H4 (cell line): ENCODE data around the gene CREG1. TPM values are rescaled to one million over a fixed set of nuclear protein-coding genes. Genes with fewer than 3 reads are reported as not detected.

Source experiments
- DNase-seq: peaks from one replicate; pipeline ENCODE4 v3.0.0-alpha.2; 2015; ENCODE audit warnings: low spot score
- total RNA-seq: library from RNA; depleted of rRNA; stranded (reverse); fragments of >200 nt; shearing (Covaris generic); gene quantifications from 2 replicates; pipeline ENCODE4 v1.2.3, GENCODE V29; 2014; rRNA removed

CREG1 gene
- total RNA-seq, 1 experiment from 2014 or later: 160 TPM

DNA sequence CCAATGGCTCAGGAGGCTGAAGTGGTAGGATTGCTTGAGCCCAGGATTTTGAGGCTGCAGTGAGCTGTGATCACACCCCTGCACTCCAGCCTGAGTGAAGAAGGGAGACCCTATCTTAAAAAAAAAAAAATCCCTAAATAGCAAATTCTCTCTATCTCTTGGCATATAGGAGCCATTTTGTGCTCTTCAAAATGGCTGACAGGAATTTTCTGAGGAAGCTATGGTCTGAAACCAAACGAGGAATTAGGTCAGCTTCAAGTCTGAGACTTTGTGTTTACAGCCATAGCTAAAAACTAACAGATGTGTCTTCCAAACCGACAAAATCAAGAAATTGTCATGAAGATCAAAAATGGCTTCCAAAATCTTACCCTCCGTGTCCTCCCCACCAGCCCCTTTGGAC, 45.8 kb downstream of the CREG1 start:
- no peak for DNase-seq

GRCh38 chr1:167504467-167504827, 49.1 kb downstream of the CREG1 start:
- DNase-seq: no peak

GRCh38 chr1:167503626-167504466, 49.7 kb downstream of the CREG1 start:
- DNase-seq: no peak

- no peak for DNase-seq
These were observed 50.7 kb downstream of the CREG1 start for GRCh38 chr1:167502719-167503462.

- DNase-seq: no peak
These were observed 51.4 kb downstream of the CREG1 start for GRCh38 chr1:167502192-167502551.

GRCh38 chr1:167501515-167502191, 51.9 kb downstream of the CREG1 start:
- no peak for DNase-seq

DNA sequence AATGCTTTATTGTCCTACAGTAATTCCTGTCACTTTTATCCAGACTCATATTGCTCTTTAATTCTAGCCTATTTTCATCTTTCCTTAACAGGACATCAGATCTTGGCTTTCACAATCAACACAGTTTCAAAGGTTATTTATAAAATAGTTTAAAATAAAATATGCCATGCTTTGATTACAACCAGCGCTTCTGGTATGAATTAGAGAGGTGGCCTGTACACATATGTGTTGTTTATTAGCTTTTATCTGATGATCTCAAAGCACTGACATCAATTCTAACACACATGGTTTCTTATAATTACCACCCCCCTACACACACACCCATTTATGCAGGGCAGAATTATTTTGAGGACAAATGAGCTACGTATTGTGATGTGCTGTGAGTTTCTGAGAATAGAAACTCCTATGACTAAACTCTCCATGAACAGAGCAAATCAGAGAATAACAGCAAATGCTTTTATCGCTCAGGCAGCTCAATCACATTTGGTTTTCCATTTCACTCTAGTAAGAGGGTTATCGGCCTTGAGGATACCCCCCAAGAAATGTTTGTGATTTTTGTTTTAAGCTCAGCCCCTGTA, 53.2 kb downstream of the CREG1 start:
- no peak for DNase-seq

DNA sequence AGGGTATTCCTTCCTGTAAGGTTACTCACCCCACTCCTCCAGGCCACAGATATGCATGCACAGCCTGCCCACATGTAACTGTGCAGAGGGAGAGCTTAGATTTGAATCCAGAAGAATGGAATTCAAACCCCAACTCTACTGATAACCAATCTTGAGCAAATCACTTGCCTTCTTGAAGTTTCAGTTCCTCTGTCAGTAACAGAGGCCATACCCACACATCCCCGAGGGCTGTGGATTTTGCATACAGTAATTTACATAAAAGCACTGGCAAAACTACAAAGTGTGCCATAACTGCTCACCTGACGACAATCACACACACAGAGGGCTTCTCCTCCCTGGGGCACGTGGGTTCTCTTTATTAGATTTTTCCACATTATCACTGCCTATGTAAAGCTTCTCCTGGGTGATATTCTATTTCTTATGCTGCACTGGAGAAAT, 53.9 kb downstream of the CREG1 start:
- DNase-seq: no peak

- no peak for DNase-seq
These were observed 54.5 kb downstream of the CREG1 start for GRCh38 chr1:167499106-167499505.

DNA sequence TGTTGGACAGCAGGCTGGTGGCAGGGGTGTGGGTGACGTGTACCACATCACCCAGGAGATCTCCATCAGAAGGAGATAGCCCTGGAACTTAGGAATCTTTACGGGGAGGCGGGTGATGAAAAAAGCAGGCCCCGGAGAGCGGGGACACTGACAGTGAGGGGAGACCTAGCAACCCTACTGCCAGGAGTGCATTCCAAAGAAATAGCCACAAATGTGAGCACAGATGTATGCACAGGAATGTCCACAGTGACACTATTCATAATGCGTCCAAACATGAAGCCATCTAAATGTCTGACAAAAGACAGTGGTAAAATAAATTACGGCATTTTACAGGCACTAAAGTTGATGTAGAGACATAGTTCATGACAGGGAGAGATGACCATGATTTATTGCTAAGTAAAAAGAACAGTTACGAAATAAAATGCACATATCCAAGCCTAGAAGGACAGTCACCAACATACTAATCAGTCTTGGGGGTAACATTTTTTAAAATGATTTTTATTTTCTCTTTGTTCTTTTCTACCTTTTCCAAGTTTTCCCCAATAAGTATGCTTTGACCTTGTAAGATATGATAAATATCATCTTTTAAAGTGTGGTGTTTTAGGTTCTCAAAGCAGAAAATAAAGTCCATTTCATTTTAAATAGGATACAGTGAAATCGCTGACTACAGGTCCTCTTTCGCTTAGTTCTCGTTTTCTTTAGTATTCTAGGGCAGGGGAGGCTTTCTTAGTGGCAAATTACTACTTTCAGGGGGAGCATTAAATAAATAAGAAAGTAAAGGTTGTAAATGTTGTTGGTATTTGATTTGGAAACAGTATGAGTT, 56.6 kb downstream of the CREG1 start:
- DNase-seq: no peak

DNA sequence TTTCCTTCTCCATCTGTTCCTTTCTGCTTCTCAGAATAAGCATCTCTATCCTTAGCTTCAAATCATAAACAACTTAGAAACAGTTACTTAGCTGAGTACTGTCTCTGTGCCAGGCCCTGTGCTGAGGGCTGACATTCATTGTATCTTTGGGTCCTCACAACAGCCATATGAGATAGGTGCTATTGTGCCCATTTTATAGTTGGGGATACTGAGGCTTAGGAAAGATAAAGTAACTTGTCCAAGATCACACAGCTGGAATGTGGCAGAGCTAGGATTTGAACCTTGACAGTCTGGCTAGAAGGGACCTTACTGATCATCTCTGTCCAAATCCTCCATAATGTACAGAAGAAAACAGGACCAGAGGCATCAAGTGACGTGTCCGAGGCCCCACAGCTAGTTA, 60.2 kb downstream of the CREG1 start:
- no peak for DNase-seq

- no peak for DNase-seq
These were observed 61.1 kb downstream of the CREG1 start for GRCh38 chr1:167492481-167492910.

DNA sequence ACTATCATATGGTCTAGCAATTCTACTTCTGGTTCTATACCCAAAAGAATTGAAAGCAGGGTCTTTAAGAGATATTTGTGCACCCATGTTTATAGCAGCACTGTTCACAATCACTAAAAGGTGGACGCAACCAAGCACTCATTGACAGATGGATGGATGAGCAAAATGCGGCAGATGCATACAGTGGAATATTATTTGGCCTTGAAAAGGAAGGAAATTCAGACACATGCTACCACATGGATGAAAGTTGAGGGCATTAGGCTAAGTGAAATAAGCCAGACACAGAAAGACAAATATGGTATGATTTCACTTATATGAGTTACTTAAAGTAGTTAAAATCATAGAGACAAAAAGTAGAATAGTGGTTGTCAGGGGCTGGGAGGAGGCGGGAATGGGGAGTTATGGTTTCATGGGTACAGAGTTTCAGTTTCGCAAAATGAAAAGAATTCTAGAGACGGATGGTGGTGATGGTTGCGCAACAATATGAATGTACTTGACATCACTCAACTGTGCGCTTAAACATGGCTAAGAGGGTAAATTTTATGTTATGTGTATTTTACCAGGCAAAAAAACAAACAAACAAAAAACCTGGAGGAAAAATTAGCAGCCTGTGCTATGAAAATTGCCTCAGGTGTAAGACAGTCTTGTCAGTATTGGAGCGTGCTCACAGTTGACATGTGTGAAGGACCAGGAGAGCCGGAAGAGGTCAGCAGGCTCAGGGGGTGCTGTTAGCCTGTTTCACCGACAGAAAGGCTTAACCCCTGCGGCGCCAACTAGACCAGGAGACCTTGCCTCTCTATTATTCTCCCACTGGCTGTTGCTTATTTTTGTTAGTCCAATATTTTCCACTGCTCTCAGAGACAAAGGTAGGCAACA, 61.7 kb downstream of the CREG1 start:
- no peak for DNase-seq

Other genes starting within 250 kb of the CREG1 start
- gene CD247, start 35.2 kb downstream of the CREG1 start, total RNA-seq: not detected in 2 replicates
- gene RCSD1, start 76.5 kb upstream of the CREG1 start, total RNA-seq: not detected in 2 replicates
- gene MPZL1, start 168.2 kb upstream of the CREG1 start, total RNA-seq: 59.2 and 76.5 TPM in 2 replicates